ENCODE measurements around the gene BRINP1.

Gene BRINP1

GRCh38 chr9:119159386-119159785, 209.8 kb downstream of the BRINP1 start:
- H2AFZ ChIP-seq (ENCODE audit: low read depth, low read length): no peak overlapping the region
- no peaks in the 10 kb centered on the region for H3K9me3 ChIP-seq (ENCODE audit: low read length)
- no peaks in the 10 kb centered on the region for H3K4me1 ChIP-seq (ENCODE audit: insufficient read depth, low read length)
- H3K4me3 ChIP-seq (ENCODE audit: low read length): no peak overlapping the region
- H3K36me3 ChIP-seq (ENCODE audit: insufficient read depth, low read length): no peaks in the 10 kb centered on the region
- H3K27me3 ChIP-seq (ENCODE audit: insufficient read depth, low read length): no peaks in the 10 kb centered on the region

GRCh38 chr9:119157196-119157595, 212.0 kb downstream of the BRINP1 start:
- H3K4me3 ChIP-seq (ENCODE audit: low read length): no peak overlapping the region
- H3K4me1 ChIP-seq (ENCODE audit: insufficient read depth, low read length): no peaks in the 10 kb centered on the region
- no peaks in the 10 kb centered on the region for H3K36me3 ChIP-seq (ENCODE audit: insufficient read depth, low read length)
- no peaks in the 10 kb centered on the region for H3K9me3 ChIP-seq (ENCODE audit: low read length)
- no peaks in the 10 kb centered on the region for H3K27me3 ChIP-seq (ENCODE audit: insufficient read depth, low read length)
- no peak overlapping the region for H2AFZ ChIP-seq (ENCODE audit: low read depth, low read length)

GRCh38 chr9:119156354-119156753, 212.9 kb downstream of the BRINP1 start:
- H3K27me3 ChIP-seq (ENCODE audit: insufficient read depth, low read length): no peaks in the 10 kb centered on the region
- H3K36me3 ChIP-seq (ENCODE audit: insufficient read depth, low read length): no peaks in the 10 kb centered on the region
- H3K4me3 ChIP-seq (ENCODE audit: low read length): no peak overlapping the region
- H2AFZ ChIP-seq (ENCODE audit: low read depth, low read length): no peak overlapping the region
- no peaks in the 10 kb centered on the region for H3K9me3 ChIP-seq (ENCODE audit: low read length)
- no peaks in the 10 kb centered on the region for H3K4me1 ChIP-seq (ENCODE audit: insufficient read depth, low read length)

GRCh38 chr9:119154527-119154926, 214.7 kb downstream of the BRINP1 start:
- Histone ChIP-seq H2AFZ (ENCODE audit: low read depth, low read length) (no peak overlapping the region), H3K4me1 (ENCODE audit: insufficient read depth, low read length) (no peaks in the 10 kb centered on the region), H3K9me3 (ENCODE audit: low read length) (no peaks in the 10 kb centered on the region), H3K27me3 (ENCODE audit: insufficient read depth, low read length) (no peaks in the 10 kb centered on the region), H3K36me3 (ENCODE audit: insufficient read depth, low read length) (no peaks in the 10 kb centered on the region), H3K4me3 (ENCODE audit: low read length) (no peak overlapping the region)

- no peaks in the 10 kb centered on the region for H3K36me3 ChIP-seq (ENCODE audit: insufficient read depth, low read length)
- H2AFZ ChIP-seq (ENCODE audit: low read depth, low read length): no peak overlapping the region
- no peak overlapping the region for H3K4me3 ChIP-seq (ENCODE audit: low read length)
- H3K9me3 ChIP-seq (ENCODE audit: low read length): no peaks in the 10 kb centered on the region
- H3K4me1 ChIP-seq (ENCODE audit: insufficient read depth, low read length): no peaks in the 10 kb centered on the region
- no peaks in the 10 kb centered on the region for H3K27me3 ChIP-seq (ENCODE audit: insufficient read depth, low read length)
Measured at GRCh38 chr9:119153402-119153801, 215.8 kb downstream of the BRINP1 start.

- Histone ChIP-seq H2AFZ (ENCODE audit: low read depth, low read length) (no peak overlapping the region), H3K4me3 (ENCODE audit: low read length) (no peak overlapping the region), H3K36me3 (ENCODE audit: insufficient read depth, low read length) (no peaks in the 10 kb centered on the region), H3K4me1 (ENCODE audit: insufficient read depth, low read length) (no peaks in the 10 kb centered on the region), H3K27me3 (ENCODE audit: insufficient read depth, low read length) (no peaks in the 10 kb centered on the region), H3K9me3 (ENCODE audit: low read length) (no peaks in the 10 kb centered on the region)
Measured at GRCh38 chr9:119148855-119149254, 220.4 kb downstream of the BRINP1 start.

GRCh38 chr9:119137479-119137878, 231.8 kb downstream of the BRINP1 start:
- no peaks in the 10 kb centered on the region for H3K4me1 ChIP-seq (ENCODE audit: insufficient read depth, low read length)
- H3K4me3 ChIP-seq (ENCODE audit: low read length): no peak overlapping the region
- no peak overlapping the region for H2AFZ ChIP-seq (ENCODE audit: low read depth, low read length)
- H3K36me3 ChIP-seq (ENCODE audit: insufficient read depth, low read length): no peaks in the 10 kb centered on the region
- H3K27me3 ChIP-seq (ENCODE audit: insufficient read depth, low read length): no peaks in the 10 kb centered on the region
- H3K9me3 ChIP-seq (ENCODE audit: low read length): no peaks in the 10 kb centered on the region

- Histone ChIP-seq H3K36me3 (ENCODE audit: insufficient read depth, low read length) (no peaks in the 10 kb centered on the region), H3K4me1 (ENCODE audit: insufficient read depth, low read length) (peaks cover 2% of the 10 kb centered on the region), H3K27me3 (ENCODE audit: insufficient read depth, low read length) (no peaks in the 10 kb centered on the region), H3K4me3 (ENCODE audit: low read length) (no peak overlapping the region), H2AFZ (ENCODE audit: low read depth, low read length) (no peak overlapping the region), H3K9me3 (ENCODE audit: low read length) (no peaks in the 10 kb centered on the region)
Measured at GRCh38 chr9:119126040-119126439, 243.2 kb downstream of the BRINP1 start.

GRCh38 chr9:119121899-119122298, 247.3 kb downstream of the BRINP1 start:
- no peaks in the 10 kb centered on the region for H3K36me3 ChIP-seq (ENCODE audit: insufficient read depth, low read length)
- H2AFZ ChIP-seq (ENCODE audit: low read depth, low read length): no peak overlapping the region
- H3K4me3 ChIP-seq (ENCODE audit: low read length): no peak overlapping the region
- no peaks in the 10 kb centered on the region for H3K27me3 ChIP-seq (ENCODE audit: insufficient read depth, low read length)
- no peaks in the 10 kb centered on the region for H3K9me3 ChIP-seq (ENCODE audit: low read length)
- H3K4me1 ChIP-seq (ENCODE audit: insufficient read depth, low read length): peaks cover 2% of the 10 kb centered on the region

- peaks cover 2% of the 10 kb centered on the region for H3K4me1 ChIP-seq (ENCODE audit: insufficient read depth, low read length)
Measured at GRCh38 chr9:119117409-119117808, 251.8 kb downstream of the BRINP1 start.

More at GRCh38 chr9:119117409-119117808, 251.8 kb downstream of the BRINP1 start:
- Histone ChIP-seq H3K4me3 (ENCODE audit: low read length) (no peak overlapping the region), H3K9me3 (ENCODE audit: low read length) (no peaks in the 10 kb centered on the region), H3K36me3 (ENCODE audit: insufficient read depth, low read length) (no peaks in the 10 kb centered on the region), H2AFZ (ENCODE audit: low read depth, low read length) (no peak overlapping the region), H3K27me3 (ENCODE audit: insufficient read depth, low read length) (no peaks in the 10 kb centered on the region)

All from neuron (in vitro differentiated cells).